Dermis microvascular lymphatic vessel endothelial cell (primary cell): ENCODE data around the gene ZFP69. TPM values are rescaled to one million over a fixed set of nuclear protein-coding genes. Genes with fewer than 3 reads are reported as not detected.

Experiments
- DNase-seq, 2 donors: peaks; one replicate each; pipeline versions ENCODE4 v3.0.0 to v3.0.0-alpha.2; 2010; ENCODE audit warnings: low read depth in 2 of 2
- total RNA-seq: library from RNA; depleted of rRNA; stranded (reverse); fragments of >200 nt; gene quantifications from 2 replicates; pipeline ENCODE4 v1.2.1, GENCODE V29; 2014

Gene ZFP69
- total RNA-seq, 1 donor from 2014 or later: 1.4 TPM

- DNase-seq: peak; percentile 44 to 85
These were observed 31.6 kb downstream of the ZFP69 start, which contains the start of gene EXO5 for GRCh38 chr1:40508375-40509341. TSS of gene EXO5 (plus strand) at chr1:40508767. CDS start at chr1:40514545, 5,778 bp downstream.

DNA sequence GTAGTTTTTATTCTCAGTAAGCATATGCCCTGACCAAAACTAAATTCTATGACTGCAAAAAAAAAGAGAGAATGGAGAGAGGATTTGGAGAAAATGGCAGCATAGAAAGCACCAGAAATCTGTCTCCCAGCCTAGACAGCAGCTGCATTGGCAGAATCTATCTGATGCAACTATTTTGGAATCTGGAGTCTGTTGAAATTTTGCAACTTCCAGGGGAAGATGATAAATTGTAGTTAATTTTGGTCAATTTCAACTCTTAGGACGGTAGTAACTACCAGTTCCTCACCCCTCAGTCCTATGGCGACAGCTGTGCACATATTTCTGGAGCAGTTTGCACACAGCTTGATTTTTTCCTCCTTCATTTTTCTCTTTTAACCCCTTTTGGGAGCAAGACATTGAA, 42.4 kb downstream of the ZFP69 start:
- no peak for DNase-seq

- no peak for DNase-seq
These were observed 53.8 kb downstream of the ZFP69 start for GRCh38 chr1:40530735-40531380.

GRCh38 chr1:40531381-40532061, 54.4 kb downstream of the ZFP69 start, which contains the start of gene ZNF684:
TSS of gene ZNF684 (plus strand) at chr1:40531637. CDS start at chr1:40533167, 1,530 bp downstream.
- DNase-seq: peak; percentile 92 to 96

DNA sequence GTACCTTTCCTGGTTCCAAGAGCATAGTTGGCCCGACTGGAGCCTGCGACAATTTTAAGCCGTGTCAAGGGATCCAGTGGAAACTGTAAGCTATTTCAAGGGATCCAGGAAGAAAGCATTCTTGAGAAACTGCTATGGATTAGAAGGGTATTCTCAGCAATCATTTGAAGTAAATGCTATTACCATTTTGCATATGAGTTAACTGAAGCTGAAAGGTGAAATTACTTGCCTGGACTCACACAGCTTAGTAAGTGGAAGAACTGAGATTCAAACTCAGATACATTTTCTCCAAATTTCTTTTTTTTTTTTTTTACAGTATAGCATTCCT, 54.9 kb downstream of the ZFP69 start:
- no peak for DNase-seq

GRCh38 chr1:40532844-40533424, 55.8 kb downstream of the ZFP69 start:
- DNase-seq: peak in 1 of 2 donors; percentile 74

GRCh38 chr1:40534589-40534988, 57.5 kb downstream of the ZFP69 start:
- no peak for DNase-seq

DNA sequence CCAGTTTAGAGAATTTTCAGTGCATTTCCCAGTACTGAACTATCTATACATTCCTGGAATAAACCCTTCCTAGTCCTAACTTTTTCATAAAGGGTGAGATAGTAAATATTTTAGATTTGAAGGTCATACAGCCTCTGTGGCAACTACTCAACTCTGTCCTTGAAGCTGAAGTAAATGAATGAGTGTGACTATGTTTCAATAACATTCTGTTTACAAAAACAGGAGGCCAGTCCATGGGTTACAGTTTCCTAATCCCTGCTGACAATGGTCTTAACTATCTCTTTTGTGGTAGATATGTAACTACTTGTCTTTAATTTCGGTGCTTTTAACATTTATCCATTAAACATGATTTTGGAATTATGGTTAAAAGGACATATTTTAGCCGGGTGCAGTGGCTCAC, 58.6 kb downstream of the ZFP69 start:
- DNase-seq: no peak

GRCh38 chr1:40539338-40539737, 62.2 kb downstream of the ZFP69 start:
- no peak for DNase-seq

Other genes with a start within 250 kb of the ZFP69 start
- not detected in 2 replicates for gene TMCO2, start 229.4 kb upstream of the ZFP69 start, total RNA-seq
- gene ZMPSTE24, start 219.1 kb upstream of the ZFP69 start, total RNA-seq: 48.7 and 51.9 TPM in 2 replicates
- gene COL9A2, start 160.0 kb upstream of the ZFP69 start, total RNA-seq: 0.39 and 0.51 TPM in 2 replicates
- 3.7 and 4.2 TPM in 2 replicates for gene SMAP2, start 103.6 kb upstream of the ZFP69 start, total RNA-seq
- 0.77 and 0.89 TPM in 2 replicates for gene ZFP69B, start 26.8 kb upstream of the ZFP69 start, total RNA-seq
- 6.0 and 7.6 TPM in 2 replicates for gene EXO5, start 31.5 kb downstream of the ZFP69 start, total RNA-seq
- gene ZNF684, start 54.3 kb downstream of the ZFP69 start, total RNA-seq: 2.1 and 3.0 TPM in 2 replicates
- 0.38 and 0.39 TPM in 2 replicates for gene RIMS3, start 188.4 kb downstream of the ZFP69 start, total RNA-seq
- 13.0 and 18.6 TPM in 2 replicates for gene NFYC, start 214.4 kb downstream of the ZFP69 start, total RNA-seq